NCI-H2227 (cell line): ENCODE data around the gene TMEM40.
"Not testable (repeated sequence)": the region's sequence is repeated elsewhere in the genome, so short reads cannot be mapped to it uniquely, and the experiment has no call there.

Experiments used
- DNase-seq: peaks from one replicate; lab custom pipeline; 2025; ENCODE audit not compliant: unreplicated experiment; lab: John Stamatoyannopoulos, UW

The TMEM40 gene

GRCh38 chr3:12759097-12759679, at the start of gene TMEM40:
TMEM40 (minus strand) TSS chr3:12759259; CDS start chr3:12749832, 9,427 bp downstream.
- no peak for DNase-seq

GRCh38 chr3:12808587-12808986, 49.5 kb upstream of the TMEM40 start:
- no peak for DNase-seq

GRCh38 chr3:12807601-12808359, 48.7 kb upstream of the TMEM40 start:
- DNase-seq = no peak

DNA sequence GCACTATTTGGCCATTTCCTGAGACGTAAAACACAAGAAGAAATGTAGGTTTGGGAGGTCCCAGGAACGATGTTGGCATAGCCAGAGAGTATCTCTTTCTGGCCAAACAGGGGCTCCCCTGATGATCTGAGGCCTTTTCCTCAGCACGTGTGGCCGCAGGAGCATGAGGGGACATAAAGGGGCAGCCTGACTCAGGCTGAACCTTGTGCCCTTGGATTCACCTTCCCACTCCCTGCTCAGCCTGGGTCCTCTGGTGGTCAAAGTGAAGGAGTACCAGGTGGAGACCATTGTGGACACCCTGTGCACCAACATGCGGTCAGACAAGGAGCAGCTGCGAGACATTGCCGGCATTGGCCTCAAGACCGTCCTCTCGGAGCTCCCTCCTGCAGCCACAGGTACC, 48.0 kb upstream of the TMEM40 start:
- no peak for DNase-seq

DNA sequence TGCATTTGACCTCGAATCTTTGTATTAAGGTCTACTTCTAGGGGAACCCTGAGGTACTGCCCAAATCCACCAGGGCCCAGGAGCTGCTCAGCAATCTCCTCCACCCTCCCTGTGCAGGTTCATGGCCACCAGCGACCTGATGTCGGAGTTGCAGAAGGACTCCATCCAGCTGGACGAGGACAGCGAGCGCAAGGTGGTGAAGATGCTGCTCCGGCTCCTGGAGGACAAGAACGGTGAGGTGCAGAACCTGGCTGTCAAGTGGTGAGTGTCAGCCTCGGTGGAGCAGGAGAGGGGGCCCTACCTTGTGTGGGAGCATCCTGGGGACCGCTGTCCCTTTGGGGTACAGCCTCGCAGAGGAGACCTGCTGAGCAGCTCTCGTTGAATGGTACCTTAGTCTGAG, 44.3 kb upstream of the TMEM40 start:
- no peak for DNase-seq

- DNase-seq = no peak
These were observed 40.7 kb upstream of the TMEM40 start for GRCh38 chr3:12799525-12800440.

- no peak for DNase-seq
These were observed 39.6 kb upstream of the TMEM40 start for GRCh38 chr3:12798559-12799179.

DNA sequence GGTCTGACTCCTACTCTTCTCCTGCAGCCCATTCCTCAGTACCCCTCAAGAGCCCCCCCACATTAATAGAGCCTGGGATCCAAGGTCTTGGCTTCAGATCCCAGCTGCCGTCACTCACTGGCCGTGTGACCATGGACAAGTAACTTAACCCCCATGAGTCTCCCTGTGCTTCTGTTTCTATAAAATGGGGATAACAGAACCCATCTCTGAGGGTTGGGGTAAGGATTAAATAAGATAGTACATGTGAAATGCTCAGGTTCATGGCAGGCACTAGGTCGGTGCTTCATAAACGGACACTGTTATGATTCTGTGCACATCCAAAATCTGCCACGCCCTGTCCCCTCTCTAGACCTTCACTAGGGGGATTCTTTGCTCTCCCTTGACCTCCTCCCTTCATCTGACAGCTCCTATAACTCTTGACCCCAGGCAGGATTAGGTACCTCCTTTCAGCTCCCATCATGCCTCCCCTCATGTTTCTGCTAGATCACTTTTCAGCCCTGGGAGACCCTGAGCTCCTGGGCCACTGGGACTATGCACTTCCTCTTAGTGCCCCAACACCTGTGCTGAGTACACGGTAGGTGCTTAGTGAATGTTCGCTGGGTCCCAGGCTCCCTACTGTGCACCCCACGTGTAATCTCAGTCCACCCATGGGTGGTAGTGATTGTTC, 39.0 kb upstream of the TMEM40 start:
- no peak for DNase-seq

- DNase-seq = no peak
These were observed 38.2 kb upstream of the TMEM40 start for GRCh38 chr3:12797124-12797891.

DNA sequence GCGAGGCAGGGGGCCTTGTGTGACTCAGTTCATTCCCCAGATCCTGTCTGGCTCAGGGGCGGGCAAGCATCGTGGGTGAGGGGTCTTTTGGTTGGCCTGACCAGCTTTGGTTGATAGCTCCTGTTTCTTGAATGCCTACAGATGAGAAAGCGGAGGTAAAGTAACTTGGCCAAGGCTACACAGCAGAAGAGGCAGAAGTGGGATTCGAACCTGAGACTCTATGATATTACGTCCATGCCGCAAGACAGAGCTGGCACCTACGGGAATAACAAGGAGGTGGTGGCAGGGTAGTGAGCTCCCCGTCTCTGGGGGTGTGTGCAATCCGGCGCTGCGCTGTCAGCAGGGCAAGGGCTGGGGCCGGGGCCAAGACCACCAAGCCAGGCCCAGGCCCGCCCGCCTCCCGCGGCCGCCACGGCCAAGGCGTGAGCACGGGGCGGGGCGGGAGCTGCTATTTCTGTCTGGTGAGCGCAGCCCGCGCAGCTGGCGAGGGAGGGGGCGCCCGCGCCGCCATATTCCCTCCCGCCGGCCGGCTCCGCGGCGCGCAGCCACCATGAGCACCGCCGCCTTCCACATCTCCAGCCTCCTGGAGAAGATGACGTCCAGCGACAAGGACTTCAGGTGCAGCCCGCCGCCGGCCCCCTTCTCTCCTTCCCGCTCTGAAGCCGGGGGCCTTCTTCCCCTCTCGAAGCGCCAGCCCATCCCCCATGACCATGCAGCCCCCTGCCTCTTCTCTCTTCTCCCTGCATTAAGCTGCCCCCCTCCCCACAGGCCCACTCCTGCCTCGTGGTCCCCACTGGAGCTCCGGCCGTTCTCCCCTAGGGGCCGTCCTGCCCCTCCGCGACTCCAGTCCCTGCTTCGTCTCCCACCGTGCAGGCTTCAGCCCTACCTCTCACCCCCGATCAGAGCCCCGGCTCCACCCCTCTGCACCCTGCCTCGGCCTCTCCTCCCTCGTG, 37.4 kb upstream of the TMEM40 start, which contains the start of gene CAND2:
Gene CAND2 (plus strand): TSS at position 510 of the 953 bp plus-strand sequence. CDS start 41 bp downstream, at position 551.
- peak; percentile 68 for DNase-seq

DNA sequence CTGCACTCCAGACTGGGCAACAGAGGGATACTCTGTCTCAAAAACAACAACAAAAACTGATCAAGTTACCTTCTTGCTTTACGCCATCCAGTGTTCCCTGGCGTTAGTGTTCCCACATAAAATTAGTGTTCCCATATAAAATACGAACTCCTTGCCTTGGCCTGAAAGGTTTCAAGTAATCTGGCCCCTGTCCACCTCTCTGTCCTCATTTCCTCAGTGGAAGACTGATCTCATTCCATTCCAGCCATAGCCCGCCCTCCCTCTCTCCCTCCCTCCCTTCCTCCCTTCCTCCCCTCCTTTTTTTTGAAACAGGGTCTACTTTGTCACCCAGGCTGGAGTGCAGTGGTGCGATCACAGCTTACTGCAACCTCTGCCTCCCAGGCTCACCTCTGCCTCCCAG, 34.6 kb upstream of the TMEM40 start:
- DNase-seq = no peak

GRCh38 chr3:12791430-12791829, 32.4 kb upstream of the TMEM40 start:
- DNase-seq = no peak

DNA sequence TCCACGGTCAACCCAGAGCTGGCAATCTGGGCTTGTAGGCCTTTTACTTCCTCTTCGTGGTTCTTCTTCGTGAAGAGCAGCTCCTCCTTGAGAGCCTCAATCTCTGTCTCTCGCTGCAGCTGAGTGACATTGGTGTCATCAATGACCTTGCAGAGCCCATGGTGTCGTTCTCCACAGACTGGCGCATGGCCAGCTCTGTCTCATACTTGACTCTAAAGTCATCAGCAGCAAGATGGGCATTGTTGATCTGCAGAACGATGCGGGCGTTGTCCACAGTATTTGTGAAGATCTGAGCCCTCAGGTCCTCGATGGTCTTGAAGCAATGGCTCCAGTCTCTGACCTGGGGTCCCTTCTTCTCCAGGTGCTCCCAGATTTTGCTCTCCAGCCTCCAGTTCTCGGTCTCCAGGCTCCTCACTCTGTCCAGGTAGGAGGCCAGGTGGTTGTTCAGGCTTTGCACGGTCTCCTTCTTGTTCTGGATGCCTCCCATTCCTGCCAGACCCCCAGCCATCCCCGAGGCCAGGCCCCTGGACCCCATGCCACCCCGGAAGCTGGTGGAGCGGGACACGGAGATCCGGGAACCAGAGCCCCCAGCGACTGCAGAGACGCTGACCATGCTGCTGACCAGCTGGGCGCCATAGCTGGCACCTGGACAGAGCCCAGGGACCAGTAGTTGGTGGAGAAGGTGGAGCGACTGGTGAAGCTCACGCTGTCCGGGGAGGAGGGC, 29.1 kb upstream of the TMEM40 start:
- DNase-seq = not testable (repeated sequence)

GRCh38 chr3:12787346-12787745, 28.3 kb upstream of the TMEM40 start:
- not testable (repeated sequence) for DNase-seq

DNA sequence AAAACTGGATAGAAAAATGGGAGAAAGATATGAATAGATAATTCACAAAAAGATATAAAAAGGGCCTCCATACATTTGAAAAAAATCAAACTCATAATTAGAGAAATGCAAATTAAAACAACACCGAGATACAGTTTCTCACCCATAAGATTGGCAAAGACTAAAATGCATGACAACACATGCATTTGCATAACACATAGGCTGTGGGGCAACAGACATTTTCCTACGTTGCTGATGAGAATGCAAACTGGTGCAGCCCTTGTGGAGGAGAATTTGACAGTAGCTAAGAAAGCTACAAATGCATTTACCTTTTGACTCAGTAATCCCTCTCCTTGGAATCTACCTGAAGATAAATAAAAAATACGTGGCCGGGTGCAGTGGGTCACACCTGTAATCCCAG, 26.0 kb upstream of the TMEM40 start:
- DNase-seq = no peak

- no peak for DNase-seq
These were observed 23.2 kb upstream of the TMEM40 start for GRCh38 chr3:12782172-12782815.

GRCh38 chr3:12780751-12781150, 21.7 kb upstream of the TMEM40 start:
- DNase-seq = peak; percentile 26

DNA sequence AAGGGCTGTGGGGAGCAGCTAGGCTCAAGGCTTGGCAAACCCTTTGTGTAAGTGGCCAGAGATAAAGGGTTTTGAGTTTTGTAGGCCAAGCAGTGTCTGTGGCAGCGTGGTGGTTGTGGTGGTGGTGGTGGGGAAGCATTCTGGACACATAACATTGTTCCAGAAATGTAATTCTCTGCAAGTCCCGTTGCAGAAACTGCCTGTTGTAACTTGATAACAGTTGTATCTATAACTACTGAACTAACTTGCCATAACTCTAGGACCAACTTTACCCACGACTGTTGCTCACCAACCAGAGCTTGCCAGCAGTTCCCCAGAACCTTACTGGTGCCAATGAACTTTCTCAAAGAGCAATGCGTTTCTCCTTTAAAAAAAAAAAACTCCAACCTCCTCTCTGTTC, 18.1 kb upstream of the TMEM40 start:
- DNase-seq = no peak
